Measurements from ENCODE around the gene ENKUR.
A peak's percentile ranks its signal among the peaks of the same experiment; 100 is the strongest.

GRCh38 chr10:25017154-25017590 lies 1.2 kb upstream of the ENKUR start:
- TF ChIP-seq CTCF (conservative IDR thresholded peaks at IDR 0.05) (no peak), ZFX (IDR thresholded peaks at IDR 0.05) (0 out of 2 replicates have a peak, but pooled peaks have one; percentile 44)

Data from C4-2B (cell line).